ENCODE data around the gene RAD21L1.
"Not testable (repeated sequence)": the region's sequence is repeated elsewhere in the genome, so short reads cannot be mapped to it uniquely, and the experiment has no call there.

RAD21L1 gene

GRCh38 chr20:1199212-1199873, 26.5 kb upstream of the RAD21L1 start:
- no peak for DNase-seq (ENCODE audit: low read depth in 2 of 2)

- DNase-seq (ENCODE audit: low read depth in 2 of 2): no peak
These were observed 25.9 kb upstream of the RAD21L1 start for GRCh38 chr20:1199964-1200363.

- no peak for DNase-seq (ENCODE audit: low read depth in 2 of 2)
These were observed 22.9 kb upstream of the RAD21L1 start, which contains the start of gene C20orf202 for GRCh38 chr20:1202762-1203504. Gene C20orf202 (plus strand): TSS chr20:1203454. CDS start chr20:1203586, 132 bp downstream.

DNA sequence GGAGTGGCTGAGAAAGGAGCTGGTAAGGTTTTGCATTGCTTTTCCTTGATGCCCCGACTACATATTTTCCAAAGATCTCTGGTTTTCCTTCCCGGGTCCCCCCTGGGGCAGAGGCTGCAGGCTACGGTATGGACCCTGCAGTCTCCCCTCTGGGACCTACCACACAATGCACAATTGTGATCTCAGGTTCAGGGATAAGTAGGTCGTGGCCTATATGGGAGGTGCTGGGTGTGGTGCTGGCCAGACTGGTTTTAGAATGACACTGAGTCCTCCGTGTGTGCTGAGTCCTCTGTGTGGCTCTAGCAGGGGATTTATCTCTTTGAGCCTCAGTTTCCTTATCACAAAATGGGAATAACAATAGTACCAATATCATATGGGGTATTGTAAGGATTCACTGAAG, 22.2 kb upstream of the RAD21L1 start:
- DNase-seq (ENCODE audit: low read depth in 2 of 2): no peak

DNA sequence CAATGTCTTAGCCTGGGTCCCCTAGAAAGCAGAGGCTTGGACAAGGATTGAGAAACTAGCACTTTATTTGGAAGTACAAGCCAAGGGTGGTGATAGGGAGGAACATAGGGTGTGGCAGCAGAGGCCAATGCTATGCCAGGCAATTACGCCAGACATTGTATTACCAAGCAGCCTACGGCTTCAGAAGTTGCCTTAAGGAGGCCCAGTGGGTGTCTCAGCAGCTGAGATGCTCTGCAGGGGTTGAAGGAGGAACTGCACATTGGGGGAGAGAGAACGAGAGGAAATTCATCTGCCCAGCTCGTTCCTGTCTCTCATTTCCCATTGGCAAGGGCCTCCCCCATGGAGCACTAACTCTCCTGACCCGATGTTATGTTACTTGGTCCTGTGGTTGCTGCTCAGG, 21.7 kb upstream of the RAD21L1 start:
- DNase-seq (ENCODE audit: low read depth in 2 of 2): no peak

DNA sequence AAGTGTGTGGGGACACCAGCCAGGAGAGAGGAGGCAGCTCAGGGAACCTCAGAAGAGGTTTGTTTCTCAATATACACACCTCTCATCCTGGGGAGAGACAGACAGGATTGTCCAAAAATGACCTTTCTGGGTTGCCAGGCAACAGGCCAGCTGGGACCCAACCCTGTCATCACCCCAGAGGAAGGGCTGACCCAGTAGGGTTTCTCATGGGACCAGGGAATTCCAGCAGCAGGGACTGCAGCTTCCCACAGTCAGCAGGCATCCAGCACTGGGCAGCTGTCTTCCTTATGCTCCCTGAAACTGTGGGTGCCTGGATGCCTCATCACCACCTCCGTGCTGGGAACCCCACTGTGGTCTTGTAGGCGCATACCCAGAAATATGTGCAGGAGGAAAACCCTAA, 21.3 kb upstream of the RAD21L1 start:
- DNase-seq (ENCODE audit: low read depth in 2 of 2): no peak

DNA sequence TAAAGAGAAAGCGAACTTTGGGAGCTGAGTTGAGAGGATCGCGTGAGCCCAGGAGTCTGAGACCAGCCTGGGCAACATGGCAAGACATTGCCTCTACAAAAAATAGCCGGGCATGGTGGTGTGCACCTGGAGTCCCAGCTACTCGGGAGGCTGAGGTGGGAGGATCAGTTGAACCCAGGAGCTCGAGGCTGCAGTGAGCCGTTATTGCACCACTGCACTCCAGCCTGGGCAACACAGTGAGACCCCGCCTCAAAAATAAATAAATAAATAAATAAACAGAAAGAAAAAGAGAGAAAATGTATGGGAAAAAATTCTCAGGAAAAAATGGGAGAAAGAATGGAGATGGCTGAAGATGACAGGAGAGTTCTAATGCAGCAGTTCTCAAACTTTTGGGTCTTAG, 20.0 kb upstream of the RAD21L1 start:
- DNase-seq (ENCODE audit: low read depth in 2 of 2): no peak

DNA sequence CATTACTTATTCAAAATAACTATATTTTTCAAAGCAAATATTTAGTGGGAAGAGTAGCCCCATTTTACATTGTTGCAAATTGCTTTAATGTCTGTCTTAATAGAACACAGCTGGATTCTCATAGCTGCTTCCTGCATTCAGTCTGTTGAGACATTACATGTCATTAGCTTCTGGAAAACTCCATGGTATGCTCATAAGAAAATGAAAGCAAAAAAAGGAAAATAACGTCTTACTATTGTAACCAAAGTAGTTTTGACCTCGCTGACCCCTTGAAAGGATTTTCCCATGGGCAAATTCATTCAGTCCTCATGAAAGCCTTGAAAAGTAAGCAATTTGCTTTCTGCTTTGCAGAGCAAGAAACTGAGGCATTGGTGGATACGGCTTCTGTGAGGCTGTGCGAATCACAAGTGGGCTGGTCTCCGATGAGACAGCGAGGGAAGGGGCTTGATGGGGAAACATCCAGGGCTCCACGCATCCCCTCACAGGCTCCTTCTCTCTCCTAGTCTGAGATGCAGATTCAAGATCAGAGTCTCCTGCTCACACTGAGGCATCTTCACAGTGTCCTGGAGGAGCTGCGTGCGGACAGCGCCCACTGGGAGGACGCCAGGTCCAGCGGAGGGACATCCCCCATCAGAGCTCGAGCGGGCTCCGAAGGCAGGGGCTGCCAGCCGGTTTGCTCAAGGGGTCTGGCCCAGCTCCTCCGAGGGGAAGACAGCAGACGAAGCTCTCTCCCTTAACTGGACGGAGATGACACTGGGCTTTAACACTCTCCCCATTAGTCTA, 19.3 kb upstream of the RAD21L1 start:
- DNase-seq (ENCODE audit: low read depth in 2 of 2): no peak

DNA sequence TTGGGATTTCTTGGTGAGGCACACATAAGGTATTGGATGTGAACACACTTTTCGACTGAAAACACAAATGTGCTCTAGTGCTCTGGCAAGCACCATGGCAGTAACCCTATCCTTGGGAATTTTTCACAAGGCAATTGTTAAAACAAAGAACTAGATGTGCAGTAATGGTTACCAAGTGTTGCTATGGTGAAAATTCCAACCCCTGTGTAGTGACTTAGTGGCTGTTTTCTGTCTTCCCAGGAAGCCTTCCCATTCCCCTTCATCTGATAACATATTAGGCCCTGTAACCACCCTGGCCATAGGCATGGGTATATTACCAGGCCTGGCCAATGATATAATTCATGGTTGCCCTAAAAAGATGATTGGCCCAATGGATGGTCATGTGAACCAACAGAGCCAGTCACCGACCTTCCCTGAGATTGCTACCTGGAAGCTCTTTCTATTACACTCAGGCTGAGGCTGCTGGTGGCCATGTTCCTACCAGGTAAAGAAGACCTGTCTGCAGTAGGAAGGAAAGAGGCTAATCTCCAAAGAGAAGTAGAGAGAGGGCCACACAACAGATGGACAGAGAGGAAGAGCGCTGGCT, 18.5 kb upstream of the RAD21L1 start:
- DNase-seq (ENCODE audit: low read depth in 2 of 2): no peak

DNA sequence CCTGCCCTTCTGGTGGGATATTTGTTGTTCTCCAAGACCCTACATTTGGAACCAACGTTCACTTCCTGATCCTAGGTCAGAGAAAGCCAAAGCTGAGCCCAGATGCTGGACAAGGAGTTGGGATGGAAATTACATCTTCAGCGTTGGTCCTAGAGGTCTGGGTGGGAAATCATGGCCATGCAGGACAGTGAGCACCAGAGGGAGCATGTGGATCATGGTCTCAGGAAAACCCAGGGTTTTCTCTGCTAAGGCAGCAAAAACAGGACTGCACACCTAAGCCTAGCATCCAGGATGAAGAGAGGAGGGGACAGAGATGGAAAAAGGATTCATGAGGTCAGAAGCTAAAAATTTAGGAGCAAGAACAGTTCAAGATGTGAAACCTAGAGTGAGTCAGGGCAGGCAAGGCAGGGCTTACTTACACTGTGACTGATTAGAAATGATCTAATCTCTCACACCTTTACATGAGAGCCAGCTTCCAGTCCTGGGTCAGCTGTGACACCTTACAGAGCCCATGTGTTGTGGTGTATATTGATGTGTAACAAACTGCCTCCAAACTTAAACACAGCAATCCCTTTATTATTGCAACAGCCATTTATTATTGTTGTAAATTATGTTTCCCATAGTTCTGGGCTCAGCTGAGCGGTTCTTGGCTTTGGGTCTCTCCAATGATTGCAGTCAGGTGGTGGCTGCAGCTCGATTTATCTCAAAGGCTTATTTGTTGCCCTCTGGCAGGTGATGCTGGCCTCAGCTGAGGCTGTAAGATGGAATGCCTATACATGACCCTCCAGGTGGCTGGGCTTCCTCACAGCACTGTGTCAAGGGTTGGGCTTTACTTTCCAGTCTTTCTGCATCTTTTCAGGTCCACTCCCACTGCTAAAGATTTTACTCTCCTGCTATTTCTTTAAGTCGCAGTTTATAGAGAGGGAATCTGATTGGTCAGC, 16.1 kb upstream of the RAD21L1 start:
- DNase-seq (ENCODE audit: low read depth in 2 of 2): no peak

DNA sequence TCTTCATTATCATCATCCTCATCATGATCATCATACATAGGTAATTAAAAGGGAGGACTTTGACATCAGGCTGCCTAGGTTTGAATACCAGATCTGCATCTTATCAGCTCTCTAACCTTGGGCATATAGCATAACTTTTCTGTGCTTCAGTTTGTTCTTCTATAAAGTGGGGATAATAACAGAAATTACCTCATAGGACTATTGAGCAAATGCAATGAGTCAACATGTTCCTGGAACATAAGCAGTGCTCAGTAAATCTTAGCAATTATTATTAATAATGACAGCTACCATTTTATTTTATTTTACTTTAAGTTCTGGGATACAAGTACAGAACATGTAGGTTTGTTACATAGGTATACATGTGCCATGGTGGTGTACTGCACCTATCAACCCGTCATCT, 15.3 kb upstream of the RAD21L1 start:
- DNase-seq (ENCODE audit: low read depth in 2 of 2): no peak

DNA sequence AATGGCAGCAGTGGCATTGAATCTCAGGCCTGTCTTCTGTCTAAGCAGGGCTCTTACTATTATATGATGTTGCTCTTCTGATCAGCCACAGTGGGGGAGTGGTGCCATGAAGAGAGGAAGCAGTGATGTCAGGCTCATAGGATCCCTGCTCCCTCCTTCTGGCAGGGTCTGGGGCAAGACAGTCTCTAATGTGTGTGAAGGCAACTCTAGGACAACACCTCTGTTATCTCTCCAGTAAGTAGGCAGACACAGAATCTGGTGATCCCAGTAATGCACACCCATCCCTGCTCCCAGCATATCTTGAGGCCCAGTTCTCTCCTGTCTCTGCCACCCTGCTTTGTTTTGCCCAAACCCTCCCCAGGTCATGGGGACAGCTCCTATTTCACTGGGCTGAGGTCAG, 13.8 kb upstream of the RAD21L1 start:
- no peak for DNase-seq (ENCODE audit: low read depth in 2 of 2)

DNA sequence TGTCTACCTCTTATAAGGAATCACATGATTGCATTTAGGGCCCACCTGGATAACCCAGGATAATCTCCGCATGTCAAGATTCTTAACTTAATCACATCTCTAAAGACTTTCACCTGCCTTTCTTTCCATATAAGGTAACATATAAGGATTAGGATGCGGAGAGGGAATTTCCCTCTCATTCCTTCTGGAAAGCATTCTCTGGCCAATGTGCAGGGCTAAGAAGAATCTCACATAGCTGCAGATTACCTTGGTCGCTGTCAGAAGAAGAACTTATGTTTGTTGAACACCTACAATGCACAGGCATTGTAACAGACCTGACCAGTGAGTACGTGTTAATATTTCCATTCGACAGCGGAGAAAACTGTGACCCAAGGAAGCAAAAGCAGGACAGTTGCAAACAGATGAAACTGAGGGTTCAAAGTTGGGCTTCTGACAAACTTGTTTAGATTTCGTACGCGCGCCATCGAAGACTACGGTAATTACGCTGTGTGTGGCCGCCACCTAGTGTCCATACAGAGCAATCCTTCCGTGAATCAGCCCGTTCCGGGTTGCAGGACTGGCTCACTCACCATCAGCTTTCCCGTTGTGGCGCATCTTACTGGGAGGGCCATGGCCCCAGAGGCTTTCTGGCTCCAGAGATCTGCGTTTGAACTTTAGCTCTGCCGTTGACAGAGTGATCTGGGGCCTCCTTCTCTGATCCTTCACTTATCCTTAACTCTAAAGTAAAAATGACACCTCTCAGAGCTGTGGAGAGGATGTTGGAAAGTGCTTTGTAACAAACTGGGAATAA, 13.0 kb upstream of the RAD21L1 start:
- peak in 1 of 2 donors; percentile 54 for DNase-seq (ENCODE audit: low read depth in 2 of 2)

DNA sequence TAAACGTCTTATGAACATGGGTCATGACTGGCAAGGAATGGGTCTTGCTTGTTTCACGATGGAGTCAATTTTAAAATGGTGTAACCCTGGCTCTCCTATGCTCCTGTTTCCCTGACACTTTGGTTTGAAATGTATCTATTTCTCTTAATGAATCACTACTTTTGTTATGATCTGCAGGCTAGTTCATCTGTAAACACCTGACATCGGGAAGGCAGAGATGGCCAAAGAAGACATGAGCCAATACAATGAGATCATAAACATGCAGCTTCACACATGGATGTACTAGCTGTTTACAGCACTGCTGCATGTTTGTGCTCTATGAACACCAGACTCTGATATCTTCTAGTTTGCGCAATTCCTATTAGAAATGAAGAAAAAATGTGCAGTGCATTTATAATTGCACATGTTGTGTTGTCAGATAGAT, 11.0 kb upstream of the RAD21L1 start:
- no peak for DNase-seq (ENCODE audit: low read depth in 2 of 2)

GRCh38 chr20:1215386-1216170, 10.3 kb upstream of the RAD21L1 start:
- DNase-seq (ENCODE audit: low read depth in 2 of 2): peak in 1 of 2 donors; percentile 26

GRCh38 chr20:1216527-1217427, 9.1 kb upstream of the RAD21L1 start:
- DNase-seq (ENCODE audit: low read depth in 2 of 2): not testable (repeated sequence)

- not testable (repeated sequence) for DNase-seq (ENCODE audit: low read depth in 2 of 2)
These were observed 3.1 kb upstream of the RAD21L1 start for GRCh38 chr20:1222750-1223149.

DNA sequence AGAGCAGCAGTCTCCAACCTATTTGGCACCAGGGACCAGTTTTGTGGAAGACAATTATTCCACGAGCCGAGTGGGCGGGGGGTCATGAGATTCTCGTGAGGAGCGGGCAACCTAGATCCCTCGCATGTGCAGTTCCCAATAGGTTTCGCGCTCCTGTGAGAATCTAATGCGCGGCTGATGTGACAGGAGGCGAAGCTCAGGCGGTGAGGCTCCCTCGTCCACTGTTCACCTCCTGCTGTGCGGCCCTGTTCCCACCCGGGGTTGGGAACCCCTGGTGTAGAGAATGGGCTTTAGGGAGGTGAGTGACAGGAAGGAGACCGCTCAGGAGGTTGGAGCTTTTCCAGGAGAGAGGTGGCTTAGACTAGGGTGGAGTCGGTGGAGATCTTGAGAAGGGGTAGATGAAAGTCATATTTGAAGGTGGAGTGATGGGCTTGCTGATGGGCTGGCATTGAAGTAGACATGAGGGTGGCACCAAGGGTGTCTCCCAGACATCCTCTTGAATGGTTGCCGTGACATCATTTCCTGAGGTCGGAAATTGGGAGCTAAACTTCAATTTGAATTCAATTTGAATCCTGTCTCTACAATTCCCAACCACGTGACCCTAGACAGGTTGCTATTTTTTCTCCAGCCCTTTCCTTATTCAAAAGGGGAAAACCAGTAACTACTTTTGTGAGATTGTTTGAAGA, 1.5 kb upstream of the RAD21L1 start:
- no peak for DNase-seq (ENCODE audit: low read depth in 2 of 2)

Data from stimulated activated CD8-positive, alpha-beta memory T cell treated with anti-CD3 and anti-CD28 coated beads, Interleukin-15, amount 100 ng/mL, for 4 hours (primary cell).